Measurements from ENCODE around the gene CNKSR3. TPM values are rescaled to one million over a fixed set of nuclear protein-coding genes. Genes with fewer than 3 reads are reported as not detected.

Gene CNKSR3
- total RNA-seq, 2 experiments from 2014 or later, result not detected

DNA sequence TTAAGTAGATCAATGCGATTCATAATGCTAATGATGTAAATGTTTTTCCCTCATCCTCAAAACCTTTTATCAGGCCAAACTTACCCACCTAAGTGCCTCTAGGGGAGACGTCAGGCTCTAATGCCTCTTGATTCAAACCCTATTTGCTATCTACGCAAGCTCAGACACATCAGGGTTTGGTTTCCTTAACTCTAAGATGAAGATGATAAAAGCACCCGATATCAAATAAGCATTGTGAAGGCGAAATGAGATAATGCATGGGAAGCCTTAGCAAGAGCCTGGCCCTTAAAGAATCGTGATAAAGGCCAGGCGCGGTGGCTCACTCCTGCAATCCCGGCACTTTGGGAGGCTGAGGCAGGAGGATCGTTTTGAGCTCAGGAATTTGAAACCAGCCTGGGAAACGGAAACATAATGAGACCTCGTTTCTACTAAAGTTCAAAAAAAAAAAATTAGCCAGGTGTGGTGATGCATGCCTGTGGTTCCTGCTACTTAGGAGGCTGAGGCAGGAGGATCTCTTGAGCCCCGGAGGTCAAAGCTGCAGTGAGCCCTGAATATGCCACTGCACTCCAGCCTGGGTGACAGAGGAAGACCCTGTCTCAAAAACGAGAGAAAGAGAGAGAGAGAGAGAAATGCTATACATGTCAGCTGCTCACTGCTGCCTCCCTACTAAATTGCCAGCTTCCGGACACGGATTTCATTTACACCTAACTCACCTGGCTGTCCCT lies 13.5 kb downstream of the CNKSR3 start:
- Mint-ChIP-seq H3K27ac (no peak overlapping the region), H3K4me1 (ENCODE audit: low read depth) (no peaks in the 10 kb centered on the region), H3K27me3 (ENCODE audit: low read depth) (no peaks in the 10 kb centered on the region), H3K4me3 (no peak overlapping the region), H3K9me3 (ENCODE audit: insufficient read depth) (no peaks in the 10 kb centered on the region), H3K36me3 (ENCODE audit: low read depth) (no peaks in the 10 kb centered on the region)
- ATAC-seq (no peak), DNase-seq (no peak)
- CTCF ChIA-PET, result no interaction called here
- POLR2A ChIA-PET, result no interaction called here

DNA sequence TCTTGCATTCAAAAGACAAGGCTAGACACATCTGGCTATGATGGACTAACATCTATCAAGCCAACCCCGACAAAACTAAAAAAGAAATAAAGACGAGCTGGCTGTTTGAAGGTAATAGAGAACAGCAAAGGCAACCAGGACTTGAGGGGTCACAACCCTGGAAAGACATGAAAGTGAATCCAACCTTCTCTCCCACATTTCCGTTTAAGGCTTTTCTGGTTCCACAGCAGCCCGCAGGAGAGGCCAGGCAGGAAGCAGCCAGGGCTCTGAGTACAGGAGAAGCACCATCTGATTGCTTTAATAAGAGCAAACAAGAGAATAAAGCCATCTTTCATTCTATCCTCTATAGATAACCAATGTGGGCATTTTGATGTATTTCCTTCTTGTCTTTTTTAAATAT lies 14.3 kb downstream of the CNKSR3 start:
- ChIA-PET POLR2A (no interaction called here), CTCF (no interaction called here)
- Mint-ChIP-seq H3K4me3 (no peak overlapping the region), H3K4me1 (ENCODE audit: low read depth) (no peaks in the 10 kb centered on the region), H3K27ac (no peak overlapping the region), H3K27me3 (ENCODE audit: low read depth) (no peaks in the 10 kb centered on the region), H3K36me3 (ENCODE audit: low read depth) (no peaks in the 10 kb centered on the region), H3K9me3 (ENCODE audit: insufficient read depth) (no peaks in the 10 kb centered on the region)
- DNase-seq, result no peak
- ATAC-seq, result no peak

DNA sequence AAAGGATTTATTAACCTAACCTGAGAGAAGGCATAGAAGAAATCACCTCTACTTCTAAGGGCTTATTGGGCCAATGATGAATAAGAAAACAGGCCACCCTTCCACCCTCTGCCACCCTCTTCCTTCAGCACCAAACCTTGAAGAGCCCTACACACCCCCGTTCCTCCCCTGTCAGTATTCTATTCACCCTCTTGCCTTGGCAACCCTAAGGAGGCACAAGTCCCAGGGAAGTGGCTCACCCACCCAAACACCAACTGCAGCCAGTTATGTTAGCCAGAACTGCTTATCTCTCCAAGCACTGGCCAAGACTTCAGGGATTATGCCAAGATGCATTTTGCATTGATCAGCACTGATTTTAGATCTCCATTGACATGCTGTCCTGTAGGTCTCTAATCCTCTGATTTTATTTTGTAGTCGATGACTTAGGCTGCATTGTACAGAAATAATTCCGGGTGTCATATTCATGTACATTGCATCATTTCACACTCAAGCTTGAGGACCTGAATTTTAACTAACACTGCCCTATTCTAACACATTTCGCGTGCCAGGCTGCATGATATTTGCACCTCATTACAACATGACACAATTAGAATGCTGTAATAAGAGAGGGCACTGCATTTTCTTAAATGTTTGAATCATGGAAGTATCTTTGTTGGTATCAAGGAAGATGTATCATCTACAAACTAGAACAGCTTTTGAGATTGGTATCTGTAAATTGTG lies 15.7 kb downstream of the CNKSR3 start:
- DNase-seq (no peak), ATAC-seq (no peak)
- H3K27me3 Mint-ChIP-seq (ENCODE audit: low read depth), result no peaks in the 10 kb centered on the region
- no peaks in the 10 kb centered on the region for H3K9me3 Mint-ChIP-seq (ENCODE audit: insufficient read depth)
- no peaks in the 10 kb centered on the region for H3K36me3 Mint-ChIP-seq (ENCODE audit: low read depth)
- H3K4me3 Mint-ChIP-seq, result no peak overlapping the region
- ChIA-PET CTCF (interaction anchor here (0.7 kb wide), 1 partner anchor 506 kb away, joined by 3 read pairs; no protein-coding TSS in a partner anchor), POLR2A (no interaction called here)
- no peak overlapping the region for H3K27ac Mint-ChIP-seq
- no peaks in the 10 kb centered on the region for H3K4me1 Mint-ChIP-seq (ENCODE audit: low read depth)

DNA sequence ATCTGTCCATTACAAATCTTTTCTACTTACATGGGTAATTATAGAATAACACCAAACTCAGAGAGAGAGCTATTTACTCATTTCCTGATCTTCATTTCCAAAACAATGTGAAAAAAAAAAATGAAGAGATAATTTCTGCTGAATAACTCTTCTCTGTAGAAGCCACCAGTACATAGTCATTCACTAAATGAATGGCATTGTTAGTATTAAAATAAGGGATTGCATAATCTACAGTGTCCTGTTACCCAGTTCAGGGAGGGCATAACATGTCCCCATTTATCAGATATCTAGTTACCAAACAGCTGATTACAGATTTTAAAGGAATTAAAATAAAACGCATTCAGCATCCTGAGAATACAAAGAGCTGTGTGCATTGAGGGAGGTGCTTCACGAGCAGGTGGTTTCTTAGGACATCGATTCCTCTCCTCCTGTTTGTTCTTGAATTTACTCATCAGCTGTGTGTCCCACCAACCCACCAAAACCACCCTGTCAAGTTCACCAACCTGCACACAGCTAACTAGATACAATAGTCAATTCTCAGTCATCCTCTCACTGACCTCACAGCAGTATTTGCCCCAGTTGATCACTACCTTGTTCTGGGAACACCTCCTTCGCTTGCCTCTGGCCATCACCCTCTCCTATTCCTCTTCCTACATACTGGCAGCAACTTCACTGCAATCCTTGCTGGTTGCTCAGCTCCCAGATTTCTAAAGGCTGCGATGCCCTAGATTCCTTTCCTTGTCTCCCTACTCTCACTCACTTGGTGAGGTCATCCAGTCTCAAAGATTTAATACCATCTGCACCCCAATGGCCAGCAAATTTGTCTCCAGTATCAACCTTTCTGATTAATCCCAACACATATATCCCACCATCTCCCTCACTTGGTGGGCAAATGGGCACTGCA lies 18.7 kb downstream of the CNKSR3 start:
- H3K36me3 Mint-ChIP-seq (ENCODE audit: low read depth), result no peaks in the 10 kb centered on the region
- no peaks in the 10 kb centered on the region for H3K9me3 Mint-ChIP-seq (ENCODE audit: insufficient read depth)
- ChIA-PET POLR2A (no interaction called here), CTCF (no interaction called here)
- H3K27me3 Mint-ChIP-seq (ENCODE audit: low read depth), result no peaks in the 10 kb centered on the region
- no peaks in the 10 kb centered on the region for H3K4me1 Mint-ChIP-seq (ENCODE audit: low read depth)
- DNase-seq (no peak), ATAC-seq (no peak)
- H3K4me3 Mint-ChIP-seq, result no peak overlapping the region
- no peak overlapping the region for H3K27ac Mint-ChIP-seq

DNA sequence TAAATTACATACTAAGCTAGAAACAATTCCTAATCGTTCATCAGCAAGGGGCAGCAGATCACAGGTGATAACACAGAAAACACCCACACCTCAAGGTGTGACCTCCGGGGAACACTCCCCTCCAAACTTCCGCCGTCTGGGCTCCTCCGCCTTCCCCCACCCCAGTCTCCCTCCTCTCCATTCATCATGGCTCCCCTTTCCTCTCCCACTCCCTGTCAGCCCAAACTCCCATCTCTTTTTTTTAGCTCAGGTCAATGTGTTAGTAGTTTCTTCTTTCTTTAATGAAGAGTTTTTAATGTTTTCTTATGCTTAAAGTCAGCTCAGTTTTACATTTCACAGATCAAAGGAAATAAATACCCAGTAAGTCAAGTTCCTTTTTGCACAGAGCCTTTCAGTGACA lies 20.7 kb downstream of the CNKSR3 start:
- Mint-ChIP-seq H3K27me3 (ENCODE audit: low read depth) (no peaks in the 10 kb centered on the region), H3K4me1 (ENCODE audit: low read depth) (no peaks in the 10 kb centered on the region), H3K4me3 (no peak overlapping the region), H3K36me3 (ENCODE audit: low read depth) (no peaks in the 10 kb centered on the region), H3K27ac (no peak overlapping the region), H3K9me3 (ENCODE audit: insufficient read depth) (no peaks in the 10 kb centered on the region)
- CTCF ChIA-PET, result no interaction called here
- no peak for ATAC-seq
- POLR2A ChIA-PET, result no interaction called here
- DNase-seq, result no peak

DNA sequence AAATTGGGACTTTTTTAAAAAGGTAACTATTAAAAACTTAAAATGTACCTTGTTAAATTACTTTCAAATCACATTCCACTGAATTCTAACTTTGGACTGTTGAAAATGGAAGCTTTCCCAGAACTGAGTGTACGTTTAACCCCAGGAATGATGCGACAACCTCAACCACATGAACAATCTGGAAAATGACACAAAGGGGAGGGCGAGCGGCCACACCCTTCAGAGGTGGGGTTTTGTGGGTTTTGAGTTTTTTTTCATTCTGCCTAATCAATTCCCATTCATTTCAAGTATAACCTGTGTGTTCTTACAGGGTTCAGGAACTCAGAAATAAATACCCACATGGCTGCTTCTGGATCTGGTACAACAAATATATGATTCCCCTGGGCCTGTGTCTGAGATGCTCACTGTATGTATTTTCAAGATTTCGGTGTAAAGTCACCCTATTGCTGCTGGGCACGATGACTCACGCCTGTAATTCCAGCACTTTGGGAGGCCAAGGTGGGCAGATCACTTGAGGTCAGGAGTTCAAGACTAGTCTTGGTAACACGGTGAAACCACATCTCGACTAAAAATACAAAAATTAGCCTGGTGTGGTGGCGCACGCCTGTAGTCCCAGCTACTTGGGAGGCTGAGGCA lies 21.6 kb downstream of the CNKSR3 start:
- DNase-seq (no peak), ATAC-seq (no peak)
- no peaks in the 10 kb centered on the region for H3K9me3 Mint-ChIP-seq (ENCODE audit: insufficient read depth)
- H3K36me3 Mint-ChIP-seq (ENCODE audit: low read depth), result no peaks in the 10 kb centered on the region
- POLR2A ChIA-PET, result no interaction called here
- no peak overlapping the region for H3K4me3 Mint-ChIP-seq
- H3K4me1 Mint-ChIP-seq (ENCODE audit: low read depth), result no peaks in the 10 kb centered on the region
- CTCF ChIA-PET, result no interaction called here
- H3K27me3 Mint-ChIP-seq (ENCODE audit: low read depth), result no peaks in the 10 kb centered on the region
- H3K27ac Mint-ChIP-seq, result no peak overlapping the region

DNA sequence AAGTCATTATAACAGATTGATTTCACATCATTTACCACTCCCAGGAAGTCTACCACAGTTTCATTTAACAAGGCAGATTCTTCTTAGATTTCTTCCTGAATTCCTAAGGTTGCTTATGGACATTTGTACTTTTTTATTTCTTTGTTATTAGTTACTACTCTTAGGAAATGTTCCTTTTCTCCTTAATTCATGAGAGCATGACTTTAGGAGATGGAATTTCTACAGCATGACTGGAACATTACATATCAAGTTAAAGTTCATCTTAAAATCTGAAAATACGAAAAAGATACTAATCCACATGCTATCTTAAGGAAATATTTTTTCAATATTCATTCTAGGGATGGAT lies 22.3 kb downstream of the CNKSR3 start:
- Mint-ChIP-seq H3K9me3 (ENCODE audit: insufficient read depth) (no peaks in the 10 kb centered on the region), H3K27me3 (ENCODE audit: low read depth) (no peaks in the 10 kb centered on the region), H3K27ac (no peak overlapping the region), H3K4me3 (no peak overlapping the region), H3K4me1 (ENCODE audit: low read depth) (no peaks in the 10 kb centered on the region), H3K36me3 (ENCODE audit: low read depth) (no peaks in the 10 kb centered on the region)
- no peak for DNase-seq
- ChIA-PET POLR2A (no interaction called here), CTCF (no interaction called here)
- no peak for ATAC-seq

DNA sequence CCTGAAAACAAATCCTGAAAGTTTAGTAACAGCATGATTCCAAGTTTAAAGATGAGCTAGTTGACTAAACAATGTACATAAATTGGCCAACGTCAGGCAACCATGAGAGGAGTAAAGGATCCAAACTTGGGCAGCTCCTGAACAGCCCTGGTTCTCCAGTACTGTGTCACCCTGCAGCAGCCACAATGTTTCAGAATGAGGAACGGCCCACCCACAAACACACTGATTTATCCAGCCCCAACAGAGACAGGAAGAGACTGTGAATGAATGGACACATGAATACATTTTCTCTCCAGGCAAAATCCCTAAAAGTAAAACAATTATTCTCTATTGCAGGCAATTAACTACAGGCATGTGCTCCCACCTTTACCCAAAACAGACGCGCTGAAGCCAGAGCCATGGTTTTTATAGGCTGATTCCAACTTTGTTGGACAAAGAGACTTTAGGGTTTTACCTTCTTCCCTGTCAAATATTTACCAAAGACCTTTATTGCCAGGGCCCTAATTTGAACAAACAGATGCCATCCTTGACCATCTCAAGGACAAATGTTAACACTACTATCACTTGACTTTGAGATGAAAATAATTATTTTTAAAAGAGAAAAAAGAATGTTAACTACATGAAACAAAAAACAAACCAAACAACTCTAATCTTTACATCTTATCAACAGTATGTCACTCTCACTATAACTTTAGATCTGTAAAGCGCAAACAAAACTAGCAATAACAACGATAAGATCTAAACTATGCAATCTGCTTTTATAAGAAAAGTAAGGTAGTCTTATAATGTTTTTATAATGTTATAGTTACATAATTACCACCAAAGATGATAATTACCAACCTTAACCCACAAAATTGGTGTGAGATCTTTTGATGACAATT lies 22.9 kb downstream of the CNKSR3 start:
- no peaks in the 10 kb centered on the region for H3K27me3 Mint-ChIP-seq (ENCODE audit: low read depth)
- H3K4me1 Mint-ChIP-seq (ENCODE audit: low read depth), result no peaks in the 10 kb centered on the region
- DNase-seq (no peak), ATAC-seq (no peak)
- no peaks in the 10 kb centered on the region for H3K9me3 Mint-ChIP-seq (ENCODE audit: insufficient read depth)
- H3K4me3 Mint-ChIP-seq, result no peak overlapping the region
- no peaks in the 10 kb centered on the region for H3K36me3 Mint-ChIP-seq (ENCODE audit: low read depth)
- POLR2A ChIA-PET, result no interaction called here
- H3K27ac Mint-ChIP-seq, result no peak overlapping the region
- CTCF ChIA-PET, result no interaction called here

DNA sequence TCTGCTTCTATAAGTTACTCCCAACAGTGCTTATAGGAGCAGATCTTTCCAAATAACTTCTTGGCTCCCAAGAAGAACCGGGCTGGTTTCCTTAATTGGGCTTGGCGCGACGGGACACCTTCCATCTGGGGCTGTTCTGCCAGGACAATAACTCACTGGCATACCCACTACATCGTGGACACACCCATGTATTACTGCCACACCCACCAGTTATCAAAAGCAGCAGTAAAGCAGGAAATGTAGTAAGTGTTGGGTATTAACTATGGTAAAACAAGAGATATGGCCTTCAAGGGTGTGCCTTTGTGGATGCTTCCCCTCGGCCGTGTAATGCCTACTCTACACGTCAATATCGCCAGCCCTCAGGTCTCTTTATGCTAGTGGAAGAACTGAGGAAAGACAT lies 24.7 kb downstream of the CNKSR3 start:
- DNase-seq (no peak), ATAC-seq (no peak)
- Mint-ChIP-seq H3K36me3 (ENCODE audit: low read depth) (no peaks in the 10 kb centered on the region), H3K27me3 (ENCODE audit: low read depth) (peaks cover 5% of the 10 kb centered on the region), H3K4me3 (no peak overlapping the region), H3K4me1 (ENCODE audit: low read depth) (no peaks in the 10 kb centered on the region), H3K9me3 (ENCODE audit: insufficient read depth) (no peaks in the 10 kb centered on the region), H3K27ac (no peak overlapping the region)
- POLR2A ChIA-PET, result no interaction called here
- CTCF ChIA-PET, result no interaction called here

DNA sequence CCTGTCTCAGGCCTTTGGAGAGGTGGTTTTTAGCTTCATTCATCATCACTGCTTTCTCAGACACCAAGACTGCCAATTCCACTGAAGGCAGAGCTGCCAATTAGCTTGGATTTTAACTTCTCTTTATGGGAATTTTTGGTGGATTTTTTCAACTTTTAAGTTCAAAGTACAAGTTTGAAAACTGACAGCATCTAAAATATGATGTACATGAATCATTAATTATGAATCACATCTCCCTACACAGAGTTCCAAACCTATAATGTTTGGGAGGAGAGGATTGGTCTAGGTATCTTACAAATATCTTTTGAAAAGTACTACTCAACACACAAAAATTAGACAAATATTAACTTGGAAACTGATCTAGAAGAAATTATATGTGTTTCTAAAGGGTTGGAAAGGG lies 25.5 kb downstream of the CNKSR3 start:
- POLR2A ChIA-PET, result no interaction called here
- DNase-seq (no peak), ATAC-seq (no peak)
- Mint-ChIP-seq H3K27me3 (ENCODE audit: low read depth) (peaks cover 5% of the 10 kb centered on the region), H3K27ac (no peak overlapping the region), H3K4me1 (ENCODE audit: low read depth) (no peaks in the 10 kb centered on the region), H3K9me3 (ENCODE audit: insufficient read depth) (no peaks in the 10 kb centered on the region), H3K4me3 (no peak overlapping the region), H3K36me3 (ENCODE audit: low read depth) (no peaks in the 10 kb centered on the region)
- CTCF ChIA-PET, result no interaction called here

DNA sequence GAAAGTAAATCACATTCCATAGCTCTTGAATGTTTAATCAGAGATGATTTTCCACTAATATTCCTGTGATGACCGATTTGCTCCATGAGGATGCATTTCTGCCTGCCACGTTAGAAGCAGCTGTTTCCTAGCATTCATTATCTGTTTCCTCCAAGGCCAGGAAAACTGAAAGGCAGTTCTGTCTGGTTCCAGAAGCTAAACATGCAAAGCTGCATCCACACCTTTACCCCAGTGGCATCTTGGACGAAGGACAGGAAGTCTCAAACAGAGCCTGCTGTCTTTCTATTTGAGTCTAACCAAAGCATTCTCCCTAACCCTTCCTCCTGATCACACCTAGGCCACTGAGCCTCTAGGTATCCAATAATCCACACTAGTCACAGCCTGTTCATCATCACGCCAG lies 27.6 kb downstream of the CNKSR3 start:
- no peak for ATAC-seq
- no peak for DNase-seq
- Mint-ChIP-seq H3K9me3 (ENCODE audit: insufficient read depth) (no peaks in the 10 kb centered on the region), H3K27ac (no peak overlapping the region), H3K4me3 (no peak overlapping the region), H3K36me3 (ENCODE audit: low read depth) (no peaks in the 10 kb centered on the region), H3K4me1 (ENCODE audit: low read depth) (no peaks in the 10 kb centered on the region), H3K27me3 (ENCODE audit: low read depth) (peaks cover 7% of the 10 kb centered on the region)
- ChIA-PET POLR2A (no interaction called here), CTCF (no interaction called here)

Measured in activated CD8-positive, alpha-beta T cell treated with anti-CD3 and anti-CD28 coated beads, Interleukin-2, amount 10 ng/mL, durations not matched to agents 7 days and 5 days (primary cell).